Liver (tissue), 9 donors: Measurements from ENCODE around the gene POU3F3. TPM values are rescaled to one million over a fixed set of nuclear protein-coding genes. Genes with fewer than 3 reads are reported as not detected.

ENCODE experiments used
- DNase-seq: peaks from one replicate; pipeline ENCODE4 v3.0.0-alpha.2; 2017; ENCODE audit warnings: low spot score
- H3K27ac ChIP-seq, 2 donors: one replicate each; pipeline ENCODE4 v1.7.0; 2013; ENCODE audit warnings: inconsistent platforms in 2 of 2, low read length in 2 of 2, control low read depth in 1 of 2, low read depth in 1 of 2, mild to moderate bottlenecking in 1 of 2
- H3K27me3 ChIP-seq, 4 donors: one replicate each; pipeline versions ENCODE4 v1.6.1 to v1.7.0; 2013; ENCODE audit warnings: low read length in 3 of 4, inconsistent platforms in 1 of 4, mild to moderate bottlenecking in 1 of 4, moderate library complexity in 1 of 4; ENCODE audit not compliant: control insufficient read depth in 4 of 4, insufficient read depth in 4 of 4
- H3K36me3 ChIP-seq, 4 donors: one replicate each; pipeline versions ENCODE4 v1.6.1 to v1.7.0; 2013; ENCODE audit warnings: low read length in 3 of 4, mild to moderate bottlenecking in 3 of 4, low read depth in 1 of 4, moderate library complexity in 1 of 4; ENCODE audit not compliant: control insufficient read depth in 4 of 4, insufficient read depth in 3 of 4
- H3K4me1 ChIP-seq, 4 donors: one replicate each; pipeline versions ENCODE4 v1.6.1 to v1.7.0; 2013; ENCODE audit warnings: low read length in 3 of 4, mild to moderate bottlenecking in 3 of 4, moderate library complexity in 1 of 4; ENCODE audit not compliant: control insufficient read depth in 4 of 4, insufficient read depth in 4 of 4
- H3K4me3 ChIP-seq, 3 donors: one replicate each; pipeline versions ENCODE4 v1.6.1 to v1.7.0; 2013; ENCODE audit warnings: low read length in 3 of 3, control low read depth in 1 of 3, low read depth in 1 of 3, mild to moderate bottlenecking in 1 of 3
- H3K9ac ChIP-seq, 2 donors: one replicate each; pipeline ENCODE4 v1.7.0; 2013; ENCODE audit warnings: low read length in 2 of 2, mild to moderate bottlenecking in 2 of 2, moderate library complexity in 2 of 2, control low read depth in 1 of 2, low read depth in 1 of 2
- H3K9me3 ChIP-seq, 4 donors: one replicate each; pipeline versions ENCODE4 v1.6.1 to v1.7.0; 2013; ENCODE audit warnings: low read length in 3 of 4; ENCODE audit not compliant: control insufficient read depth in 4 of 4
- EGR1 ChIP-seq, 2 donors: IDR thresholded peaks; 2 replicates each; pipeline ENCODE4 v1.6.1; 2016 to 2018; ENCODE audit warnings: antibody characterized with exemption in 2 of 2, low read depth in 2 of 2
- FOXA1 ChIP-seq: IDR thresholded peaks from 2 replicates; pipeline ENCODE4 v1.6.1; 2016; ENCODE audit warnings: antibody characterized with exemption
- FOXA2 ChIP-seq: IDR thresholded peaks from 2 replicates; pipeline ENCODE4 v1.6.1; 2016; ENCODE audit warnings: antibody characterized with exemption
- GABPA ChIP-seq, 2 donors: IDR thresholded peaks in 1 of 2; conservative IDR thresholded peaks in 1 of 2; 2 replicates each; pipeline ENCODE4 v1.6.1; 2016; ENCODE audit warnings: antibody characterized with exemption in 2 of 2, mild to moderate bottlenecking in 1 of 2, moderate library complexity in 1 of 2
- HNF4A ChIP-seq, 2 donors: conservative IDR thresholded peaks; 2 replicates each; pipeline ENCODE4 v1.6.1; 2016; ENCODE audit warnings: antibody characterized with exemption in 2 of 2, mild to moderate bottlenecking in 2 of 2
- HNF4G ChIP-seq: IDR thresholded peaks from 2 replicates; pipeline ENCODE4 v1.6.1; 2016; ENCODE audit warnings: antibody characterized with exemption
- JUND ChIP-seq, 2 donors: IDR thresholded peaks; 2 replicates each; pipeline ENCODE4 v1.6.1; 2016; ENCODE audit warnings: antibody characterized with exemption in 2 of 2
- NR2F2 ChIP-seq: IDR thresholded peaks from 2 replicates; pipeline ENCODE4 v1.6.1; 2016; ENCODE audit warnings: antibody characterized with exemption
- RAD21 ChIP-seq, 2 donors: IDR thresholded peaks; 2 replicates each; pipeline ENCODE4 v1.6.1; 2016; ENCODE audit warnings: antibody characterized with exemption in 2 of 2, mild to moderate bottlenecking in 2 of 2
- RXRA ChIP-seq, 2 donors: IDR thresholded peaks; 2 replicates each; pipeline ENCODE4 v1.6.1; 2017 to 2018; ENCODE audit warnings: antibody characterized with exemption in 2 of 2, mild to moderate bottlenecking in 1 of 2
- SP1 ChIP-seq: IDR thresholded peaks from 2 replicates; pipeline ENCODE4 v1.6.1; 2018; ENCODE audit warnings: antibody characterized with exemption, mild to moderate bottlenecking
- TAF1 ChIP-seq: conservative IDR thresholded peaks from 2 replicates; pipeline ENCODE4 v1.6.1; 2016; ENCODE audit warnings: antibody characterized with exemption, mild to moderate bottlenecking
- YY1 ChIP-seq: IDR thresholded peaks from 2 replicates; pipeline ENCODE4 v1.6.1; 2016; ENCODE audit warnings: antibody characterized with exemption, mild to moderate bottlenecking
- WGBS: extraction: QIAGEN DNeasy Blood & Tissue Kit; methylation state at CpG from one replicate; pipeline ENCODE4 v1.1.7; 2013; 5-methylcytosine and 5-hydroxymethylcytosine counted together
- polyA plus RNA-seq, 2 donors: library from polyadenylated mRNA; stranded (reverse) in 1 of 2; unstranded in 1 of 2; fragments of 200-250 nt in 1 of 2; fragments of >200 nt in 1 of 2; fragmentation: Nextera tagmentation in 1 of 2; extraction: Ambion mirVana in 1 of 2; gene quantifications; one replicate each; pipeline versions ENCODE4 v1.2.1 to v1.2.3, GENCODE V29; 2013 to 2015
- total RNA-seq, 2 donors: library from RNA; depleted of rRNA; stranded (reverse); fragments of >200 nt; gene quantifications; one replicate each; pipeline ENCODE4 v1.2.3, GENCODE V29; 2014
- TF ChIP-seq, protein P1 (sequence below): IDR thresholded peaks from 2 replicates; pipeline ENCODE4 v1.6.1; 2016; ENCODE audit warnings: antibody characterized with exemption
- TF ChIP-seq, protein P2 (sequence below): IDR thresholded peaks from 2 replicates; pipeline ENCODE4 v1.6.1; 2016; ENCODE audit warnings: antibody characterized with exemption
- TF ChIP-seq, protein P3 (sequence below): IDR thresholded peaks from 2 replicates; pipeline ENCODE4 v1.6.1; 2016; ENCODE audit warnings: antibody characterized with exemption
- TF ChIP-seq, protein P4 (sequence below): IDR thresholded peaks from 2 replicates; pipeline ENCODE4 v1.6.1; 2016; ENCODE audit warnings: antibody characterized with exemption, mild to moderate bottlenecking
- donor health status: healthy.
- donor health status: healthy.
- donor health status: healthy.
- donor health status: healthy.
- donor health status: healthy.

Gene POU3F3
- total and polyA plus RNA-seq, 4 donors, result not detected

DNA sequence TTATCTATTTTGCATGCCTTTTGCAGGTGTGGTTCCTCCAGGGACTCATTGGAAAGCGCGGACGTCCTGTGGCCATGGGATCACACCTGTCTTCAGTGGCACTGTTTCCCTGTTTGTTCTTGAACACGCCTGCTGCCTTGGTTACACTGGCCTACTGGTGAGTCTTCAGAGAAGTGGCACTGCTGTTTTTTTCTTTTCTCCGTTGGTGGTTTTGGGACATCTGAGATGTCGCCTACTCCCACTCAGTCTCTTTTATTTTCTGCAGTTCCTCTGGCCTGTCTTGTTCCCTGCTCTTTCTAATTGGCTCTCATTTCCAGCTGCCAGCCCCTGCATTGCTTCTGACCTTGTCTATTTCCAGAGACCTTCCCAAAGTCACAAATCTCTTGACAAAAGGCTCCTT lies 35.7 kb upstream of the POU3F3 start:
- H3K4me3 ChIP-seq, result no peak overlapping the region
- H3K9ac ChIP-seq, result no peak overlapping the region
- WGBS, result 77% methylated on average over 6 of the region's 6 CpGs
- H3K27me3 ChIP-seq, result peaks cover 0 to 4% (median 2%) of the 10 kb centered on the region in 4 donors
- no peak overlapping the region for H3K27ac ChIP-seq
- no peak for DNase-seq
- no peaks in the 10 kb centered on the region for H3K9me3 ChIP-seq
- TF ChIP-seq FOXA1 (no peak), HNF4G (no peak), FOXA2 (no peak)
- TF ChIP-seq, protein P1, sequence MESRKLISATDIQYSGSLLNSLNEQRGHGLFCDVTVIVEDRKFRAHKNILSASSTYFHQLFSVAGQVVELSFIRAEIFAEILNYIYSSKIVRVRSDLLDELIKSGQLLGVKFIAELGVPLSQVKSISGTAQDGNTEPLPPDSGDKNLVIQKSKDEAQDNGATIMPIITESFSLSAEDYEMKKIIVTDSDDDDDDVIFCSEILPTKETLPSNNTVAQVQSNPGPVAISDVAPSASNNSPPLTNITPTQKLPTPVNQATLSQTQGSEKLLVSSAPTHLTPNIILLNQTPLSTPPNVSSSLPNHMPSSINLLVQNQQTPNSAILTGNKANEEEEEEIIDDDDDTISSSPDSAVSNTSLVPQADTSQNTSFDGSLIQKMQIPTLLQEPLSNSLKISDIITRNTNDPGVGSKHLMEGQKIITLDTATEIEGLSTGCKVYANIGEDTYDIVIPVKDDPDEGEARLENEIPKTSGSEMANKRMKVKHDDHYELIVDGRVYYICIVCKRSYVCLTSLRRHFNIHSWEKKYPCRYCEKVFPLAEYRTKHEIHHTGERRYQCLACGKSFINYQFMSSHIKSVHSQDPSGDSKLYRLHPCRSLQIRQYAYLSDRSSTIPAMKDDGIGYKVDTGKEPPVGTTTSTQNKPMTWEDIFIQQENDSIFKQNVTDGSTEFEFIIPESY, result no peak
- H3K4me1 ChIP-seq, result no peaks in the 10 kb centered on the region
- H3K36me3 ChIP-seq, result no peaks in the 10 kb centered on the region

DNA sequence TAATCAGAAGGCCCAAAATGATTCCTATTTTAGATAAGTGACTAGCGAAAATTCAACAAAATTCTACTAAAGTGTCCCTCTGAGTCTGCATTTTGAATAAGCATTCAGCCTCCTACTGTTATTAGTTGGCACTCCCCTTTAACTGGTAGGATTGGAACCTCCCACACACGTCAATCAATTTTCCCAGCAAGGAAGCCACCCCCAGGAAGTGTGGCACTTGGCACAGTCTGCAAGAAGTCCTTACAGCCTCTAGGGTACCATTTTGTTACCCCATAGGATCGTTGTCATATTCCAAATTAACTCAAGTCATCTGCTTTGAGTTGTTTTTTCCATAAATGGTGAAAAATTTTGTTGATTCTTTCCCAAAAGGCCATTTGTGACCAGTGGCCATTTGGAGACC lies 33.8 kb upstream of the POU3F3 start:
- DNase-seq, result no peak
- 55% methylated on average over 3 of the region's 3 CpGs for WGBS
- H3K9me3 ChIP-seq, result no peaks in the 10 kb centered on the region
- peaks cover 0 to 4% (median 2%) of the 10 kb centered on the region in 4 donors for H3K27me3 ChIP-seq
- no peaks in the 10 kb centered on the region for H3K4me1 ChIP-seq
- H3K4me3 ChIP-seq, result no peak overlapping the region
- H3K27ac ChIP-seq, result no peak overlapping the region
- H3K36me3 ChIP-seq, result no peaks in the 10 kb centered on the region
- TF ChIP-seq RXRA (IDR thresholded peaks at IDR 0.05), result no peak
- no peak for TF ChIP-seq TAF1
- TF ChIP-seq HNF4G, result no peak
- TF ChIP-seq, protein P2, sequence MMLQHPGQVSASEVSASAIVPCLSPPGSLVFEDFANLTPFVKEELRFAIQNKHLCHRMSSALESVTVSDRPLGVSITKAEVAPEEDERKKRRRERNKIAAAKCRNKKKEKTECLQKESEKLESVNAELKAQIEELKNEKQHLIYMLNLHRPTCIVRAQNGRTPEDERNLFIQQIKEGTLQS, result no peak
- TF ChIP-seq FOXA2, result no peak
- no peak for TF ChIP-seq RAD21 (IDR thresholded peaks at IDR 0.05)
- TF ChIP-seq, protein P3, sequence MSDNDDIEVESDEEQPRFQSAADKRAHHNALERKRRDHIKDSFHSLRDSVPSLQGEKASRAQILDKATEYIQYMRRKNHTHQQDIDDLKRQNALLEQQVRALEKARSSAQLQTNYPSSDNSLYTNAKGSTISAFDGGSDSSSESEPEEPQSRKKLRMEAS, result no peak
- no peak for TF ChIP-seq JUND (IDR thresholded peaks at IDR 0.05)
- no peak for TF ChIP-seq YY1
- no peak for TF ChIP-seq SP1
- no peak for TF ChIP-seq EGR1 (IDR thresholded peaks at IDR 0.05; ENCODE audit: low read depth in 2 of 2)
- no peak for TF ChIP-seq NR2F2
- no peak for TF ChIP-seq GABPA (IDR thresholded peaks at IDR 0.05 in 1 of 2, conservative IDR thresholded peaks at IDR 0.05 in 1 of 2)
- TF ChIP-seq, protein P4, sequence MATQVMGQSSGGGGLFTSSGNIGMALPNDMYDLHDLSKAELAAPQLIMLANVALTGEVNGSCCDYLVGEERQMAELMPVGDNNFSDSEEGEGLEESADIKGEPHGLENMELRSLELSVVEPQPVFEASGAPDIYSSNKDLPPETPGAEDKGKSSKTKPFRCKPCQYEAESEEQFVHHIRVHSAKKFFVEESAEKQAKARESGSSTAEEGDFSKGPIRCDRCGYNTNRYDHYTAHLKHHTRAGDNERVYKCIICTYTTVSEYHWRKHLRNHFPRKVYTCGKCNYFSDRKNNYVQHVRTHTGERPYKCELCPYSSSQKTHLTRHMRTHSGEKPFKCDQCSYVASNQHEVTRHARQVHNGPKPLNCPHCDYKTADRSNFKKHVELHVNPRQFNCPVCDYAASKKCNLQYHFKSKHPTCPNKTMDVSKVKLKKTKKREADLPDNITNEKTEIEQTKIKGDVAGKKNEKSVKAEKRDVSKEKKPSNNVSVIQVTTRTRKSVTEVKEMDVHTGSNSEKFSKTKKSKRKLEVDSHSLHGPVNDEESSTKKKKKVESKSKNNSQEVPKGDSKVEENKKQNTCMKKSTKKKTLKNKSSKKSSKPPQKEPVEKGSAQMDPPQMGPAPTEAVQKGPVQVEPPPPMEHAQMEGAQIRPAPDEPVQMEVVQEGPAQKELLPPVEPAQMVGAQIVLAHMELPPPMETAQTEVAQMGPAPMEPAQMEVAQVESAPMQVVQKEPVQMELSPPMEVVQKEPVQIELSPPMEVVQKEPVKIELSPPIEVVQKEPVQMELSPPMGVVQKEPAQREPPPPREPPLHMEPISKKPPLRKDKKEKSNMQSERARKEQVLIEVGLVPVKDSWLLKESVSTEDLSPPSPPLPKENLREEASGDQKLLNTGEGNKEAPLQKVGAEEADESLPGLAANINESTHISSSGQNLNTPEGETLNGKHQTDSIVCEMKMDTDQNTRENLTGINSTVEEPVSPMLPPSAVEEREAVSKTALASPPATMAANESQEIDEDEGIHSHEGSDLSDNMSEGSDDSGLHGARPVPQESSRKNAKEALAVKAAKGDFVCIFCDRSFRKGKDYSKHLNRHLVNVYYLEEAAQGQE, result no peak
- no peak for TF ChIP-seq HNF4A (conservative IDR thresholded peaks at IDR 0.05)
- TF ChIP-seq, protein P1, result no peak
- H3K9ac ChIP-seq, result no peak overlapping the region
